K562 (cell line): ENCODE data around the gene NTF4. TPM values are rescaled to one million over a fixed set of nuclear protein-coding genes. Genes with fewer than 3 reads are reported as not detected.

Experiments
- CTCF ChIP-seq, 3 experiments: IDR thresholded peaks in 2 of 3; conservative IDR thresholded peaks in 1 of 3; 2 replicates each; pipeline ENCODE4 v1.5.1; 2011 to 2012; ENCODE audit warnings: low read length in 3 of 3, mild to moderate bottlenecking in 3 of 3, control low read depth in 2 of 3, improper control_type of control experiment in 1 of 3, inconsistent platforms in 1 of 3, low read depth in 1 of 3, mixed read lengths in 1 of 3, moderate library complexity in 1 of 3; ENCODE audit not compliant: insufficient read depth in 2 of 3
- FOS ChIP-seq: IDR thresholded peaks from 3 replicates; pipeline ENCODE4 v1.6.1; 2011; ENCODE audit not compliant: insufficient read length; ENCODE audit errors: extremely low read depth
- HSF4 ChIP-seq: fragments of 250-450 bp; sonication (Bioruptor Pico); IDR thresholded peaks from 2 replicates; pipeline ENCODE4 v2.1.2; 2022; ENCODE audit warnings: mild to moderate bottlenecking, moderate library complexity, borderline replicate concordance
- NFATC3 ChIP-seq: fragments of 450-650 bp; IDR thresholded peaks from 2 replicates; pipeline ENCODE4 v1.6.1; 2017; ENCODE audit warnings: mild to moderate bottlenecking
- NUFIP1 ChIP-seq: fragments of 450-650 bp; IDR thresholded peaks from 2 replicates; pipeline ENCODE4 v1.6.1; 2018; ENCODE audit not compliant: partially characterized antibody
- PHF8 ChIP-seq: fragments of 200-600 bp; sonication (generic); IDR thresholded peaks from 2 replicates; pipeline ENCODE4 v1.6.1; 2012; ENCODE audit warnings: mixed run types, mild to moderate bottlenecking, inconsistent platforms, low read length, moderate library complexity, borderline replicate concordance
- POLR2B ChIP-seq: fragments of 450-650 bp; IDR thresholded peaks from 2 replicates; pipeline ENCODE4 v1.6.1; 2018; ENCODE audit warnings: low read depth; ENCODE audit not compliant: partially characterized antibody
- RBBP5 ChIP-seq: fragments of 200-600 bp; sonication (generic); IDR thresholded peaks from 2 replicates; pipeline ENCODE4 v1.6.1; 2012; ENCODE audit warnings: borderline replicate concordance, mild to moderate bottlenecking, low read length, control low read depth, inconsistent platforms; ENCODE audit not compliant: insufficient read depth, poor library complexity, severe bottlenecking
- RBM15 ChIP-seq: fragments of 200-400 bp; formaldehyde crosslinking; IDR thresholded peaks from 2 replicates; pipeline ENCODE4 v1.6.1; 2018; ENCODE audit warnings: mild to moderate bottlenecking, low read length, moderate library complexity; ENCODE audit not compliant: insufficient read depth
- REST ChIP-seq, 2 experiments: fragments of 450-650 bp; formaldehyde crosslinking in 1 of 2; IDR thresholded peaks; 2 replicates each; pipeline versions ENCODE4 v1.4.0 to v1.6.1; 2014 to 2020; ENCODE audit warnings: mild to moderate bottlenecking in 2 of 2, borderline replicate concordance in 1 of 2, low read depth in 1 of 2
- RFX1 ChIP-seq: fragments of 450-650 bp; IDR thresholded peaks from 2 replicates; pipeline ENCODE4 v1.6.1; 2016; ENCODE audit warnings: mild to moderate bottlenecking, moderate library complexity
- TBL1XR1 ChIP-seq, 2 experiments: IDR thresholded peaks; 2 replicates each; pipeline ENCODE4 v1.6.1; 2012; ENCODE audit warnings: improper control_type of control experiment in 2 of 2, low read length in 2 of 2, mild to moderate bottlenecking in 1 of 2
- TCF7 ChIP-seq: sonication (generic); IDR thresholded peaks from 2 replicates; pipeline ENCODE4 v1.6.1; 2016; ENCODE audit warnings: antibody characterized with exemption, borderline replicate concordance
- ZNF584 ChIP-seq: fragments of 200-800 bp; sonication (Bioruptor generic); IDR thresholded peaks from 2 replicates; pipeline ENCODE4 v1.6.1; 2016; ENCODE audit warnings: low read depth, mild to moderate bottlenecking, missing genetic modification characterization, missing compliant biosample characterization
- ZNF780A ChIP-seq: fragments of 250-450 bp; sonication (Bioruptor Pico); IDR thresholded peaks from 2 replicates; pipeline ENCODE4 v1.5.0; 2021; ENCODE audit warnings: mild to moderate bottlenecking
- ZSCAN29 ChIP-seq: fragments of 450-650 bp; IDR thresholded peaks from 2 replicates; pipeline ENCODE4 v1.6.1; 2017
- polyA plus RNA-seq, 8 experiments: library from polyadenylated mRNA; depleted of rRNA in 4 of 8; stranded (reverse) in 5 of 8; unstranded in 3 of 8; fragments of >200 nt; fragmentation: Nextera tagmentation in 2 of 8; fragmentation: Illumina TruSeq in 1 of 8; extraction: Ambion mirVana in 2 of 8; extraction: Trizol in 1 of 8; gene quantifications; 2 replicates each; pipeline versions ENCODE4 v1.2.1 to v1.2.3, GENCODE V29; 2011 to 2014; ENCODE audit warnings: inconsistent platforms in 1 of 8, missing spikeins in 1 of 8
- total RNA-seq, 7 experiments: library from RNA; depleted of rRNA in 6 of 7; stranded (reverse); fragments of >200 nt in 6 of 7; fragmentation: Illumina TruSeq in 2 of 7; extraction: Trizol in 2 of 7; gene quantifications; 2 replicates each; pipeline versions ENCODE4 v1.2.1 to v1.2.3, GENCODE V29; 2011 to 2021; ENCODE audit warnings: low replicate concordance in 1 of 7

NTF4 gene
- total and polyA plus RNA-seq, 9 of the 15 experiments (the other 6 are each of a cell fraction or from before 2014, with no cell fraction given): not detected

- no peak for TF ChIP-seq ZSCAN29
- TF ChIP-seq TBL1XR1 (IDR thresholded peaks at IDR 0.05; ENCODE audit: low read length in 2 of 2): no peak
- no peak for TF ChIP-seq RBM15
- no peak for TF ChIP-seq ZNF584 (CRISPR knock-in tag)
- no peak for TF ChIP-seq NFATC3
- TF ChIP-seq REST (IDR thresholded peaks at IDR 0.05; ENCODE audit: borderline replicate concordance): peak; percentile 38
- TF ChIP-seq REST (CRISPR knock-in tag; IDR thresholded peaks at IDR 0.05; ENCODE audit: low read depth): no peak
- TF ChIP-seq HSF4: no peak
- no peak for TF ChIP-seq RBBP5
- TF ChIP-seq FOS: no peak
- no peak for TF ChIP-seq RFX1
- peak; percentile 51 for TF ChIP-seq POLR2B
- no peak for TF ChIP-seq NUFIP1
- TF ChIP-seq TCF7: no peak
- peak; percentile 60 to 68 (median 66); a peak in 5 of 6 replicates for TF ChIP-seq CTCF (IDR thresholded peaks at IDR 0.05 in 2 of 3, conservative IDR thresholded peaks at IDR 0.05 in 1 of 3; ENCODE audit: insufficient read depth in 2 of 3, low read depth in 1 of 3, low read length in 3 of 3)
- TF ChIP-seq ZNF780A: no peak
- TF ChIP-seq PHF8: peak; percentile 68; the same call in 1 of the 2 replicates
Observed at GRCh38 chr19:49113762-49114629, 49.4 kb upstream of the NTF4 start, which contains the start of gene LIN7B (continued).
